Osteoblast (primary cell): ENCODE data around the gene ASB2. TPM values are rescaled to one million over a fixed set of nuclear protein-coding genes. Genes with fewer than 3 reads are reported as not detected.

Experiments
- DNase-seq: peaks from one replicate; pipeline ENCODE4 v3.0.0; 2011; ENCODE audit warnings: low spot score, mixed read lengths; ENCODE audit not compliant: insufficient read length; ENCODE audit errors: missing footprints
- H2AFZ ChIP-seq: 2 replicates; pipeline ENCODE4 v1.6.0; 2011; ENCODE audit warnings: mild to moderate bottlenecking, low read length
- H3K27ac ChIP-seq: 2 replicates; pipeline ENCODE4 v1.5.1; 2011; ENCODE audit warnings: mild to moderate bottlenecking, low read depth, low read length, moderate library complexity
- H3K27me3 ChIP-seq: 2 replicates; pipeline ENCODE4 v1.6.0; 2012; ENCODE audit warnings: mild to moderate bottlenecking, control low read depth, inconsistent platforms, low read length, moderate library complexity; ENCODE audit not compliant: insufficient read depth
- H3K36me3 ChIP-seq: 2 replicates; pipeline ENCODE4 v1.5.1; 2011; ENCODE audit warnings: mild to moderate bottlenecking, low read length, control low read depth, moderate library complexity; ENCODE audit not compliant: insufficient read depth
- H3K4me1 ChIP-seq: 2 replicates; pipeline ENCODE4 v1.5.1; 2011; ENCODE audit warnings: mild to moderate bottlenecking, low read length, control low read depth, moderate library complexity; ENCODE audit not compliant: insufficient read depth
- H3K4me2 ChIP-seq: 2 replicates; pipeline ENCODE4 v1.6.0; 2011; ENCODE audit warnings: mild to moderate bottlenecking, low read length; ENCODE audit not compliant: insufficient read depth
- H3K4me3 ChIP-seq: fragments of 200-600 bp; sonication (generic); 3 replicates; pipeline ENCODE4 v1.5.1; 2012; ENCODE audit warnings: mild to moderate bottlenecking, low read length, inconsistent platforms; ENCODE audit not compliant: insufficient read depth
- H3K79me2 ChIP-seq: 2 replicates; pipeline ENCODE4 v1.6.0; 2012; ENCODE audit warnings: mild to moderate bottlenecking, low read length, control low read depth, inconsistent platforms; ENCODE audit not compliant: insufficient read depth
- H3K9me3 ChIP-seq: 2 replicates; pipeline ENCODE4 v1.5.1; 2011; ENCODE audit warnings: low read depth, low read length, control low read depth
- H4K20me1 ChIP-seq: 2 replicates; pipeline ENCODE4 v1.6.0; 2012; ENCODE audit warnings: mild to moderate bottlenecking, low read length, control low read depth; ENCODE audit not compliant: insufficient read depth
- total RNA-seq: library from RNA; depleted of rRNA; stranded (reverse); fragments of >200 nt; gene quantifications from 2 replicates; pipeline ENCODE4 v1.2.3, GENCODE V29; 2012
- TF ChIP-seq, protein P1 (sequence below): IDR thresholded peaks from 2 replicates; pipeline ENCODE4 v1.5.1; 2011; ENCODE audit warnings: mild to moderate bottlenecking, low read depth, low read length, moderate library complexity; ENCODE audit errors: extremely low read depth

The ASB2 gene
- total RNA-seq, 1 donor = 1.1 TPM

DNA sequence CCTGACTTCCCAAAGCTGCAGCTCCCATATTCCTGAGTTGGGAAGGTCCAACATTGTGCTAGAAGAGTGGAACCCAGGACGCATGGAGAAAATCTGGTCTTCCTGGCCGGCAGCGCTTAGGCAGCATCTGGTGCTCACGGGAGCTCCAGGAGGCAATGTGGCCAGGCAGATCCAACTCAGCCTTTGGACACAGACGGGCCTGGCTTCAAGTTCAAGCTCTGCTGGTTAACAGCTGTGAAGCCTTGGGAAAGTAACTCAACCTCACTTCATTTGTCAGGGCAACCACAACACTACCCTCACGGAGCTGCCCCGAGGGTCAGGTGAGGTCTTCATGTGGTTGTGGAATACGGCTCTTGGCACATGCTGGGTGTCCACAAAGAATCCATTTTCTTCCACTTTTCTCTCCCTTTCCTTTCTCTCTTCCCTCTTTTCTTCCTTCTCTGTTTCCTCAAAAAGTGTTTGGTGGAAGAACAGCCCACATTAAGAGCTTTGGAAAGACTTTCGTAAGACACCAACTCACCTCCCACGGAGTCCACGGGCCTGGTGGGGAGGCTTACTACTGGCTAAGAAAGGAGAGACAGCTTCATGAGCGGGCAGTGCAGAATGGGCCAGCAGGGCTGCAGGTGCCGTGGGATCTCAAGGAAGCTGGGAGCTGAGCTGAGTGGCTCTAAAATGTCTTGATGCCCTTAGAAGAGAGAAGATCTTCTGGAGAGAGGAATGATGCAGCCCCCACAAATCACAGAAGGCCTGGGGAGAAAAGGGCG lies 51.6 kb downstream of the ASB2 start:
- H3K9me3 ChIP-seq = no peaks in the 10 kb centered on the region
- no peak overlapping the region for H2AFZ ChIP-seq
- TF ChIP-seq, protein P1, sequence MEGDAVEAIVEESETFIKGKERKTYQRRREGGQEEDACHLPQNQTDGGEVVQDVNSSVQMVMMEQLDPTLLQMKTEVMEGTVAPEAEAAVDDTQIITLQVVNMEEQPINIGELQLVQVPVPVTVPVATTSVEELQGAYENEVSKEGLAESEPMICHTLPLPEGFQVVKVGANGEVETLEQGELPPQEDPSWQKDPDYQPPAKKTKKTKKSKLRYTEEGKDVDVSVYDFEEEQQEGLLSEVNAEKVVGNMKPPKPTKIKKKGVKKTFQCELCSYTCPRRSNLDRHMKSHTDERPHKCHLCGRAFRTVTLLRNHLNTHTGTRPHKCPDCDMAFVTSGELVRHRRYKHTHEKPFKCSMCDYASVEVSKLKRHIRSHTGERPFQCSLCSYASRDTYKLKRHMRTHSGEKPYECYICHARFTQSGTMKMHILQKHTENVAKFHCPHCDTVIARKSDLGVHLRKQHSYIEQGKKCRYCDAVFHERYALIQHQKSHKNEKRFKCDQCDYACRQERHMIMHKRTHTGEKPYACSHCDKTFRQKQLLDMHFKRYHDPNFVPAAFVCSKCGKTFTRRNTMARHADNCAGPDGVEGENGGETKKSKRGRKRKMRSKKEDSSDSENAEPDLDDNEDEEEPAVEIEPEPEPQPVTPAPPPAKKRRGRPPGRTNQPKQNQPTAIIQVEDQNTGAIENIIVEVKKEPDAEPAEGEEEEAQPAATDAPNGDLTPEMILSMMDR = no peak
- no peak overlapping the region for H3K27ac ChIP-seq
- H3K4me1 ChIP-seq = no peaks in the 10 kb centered on the region
- H4K20me1 ChIP-seq = no peaks in the 10 kb centered on the region
- no peaks in the 10 kb centered on the region for H3K79me2 ChIP-seq
- H3K4me3 ChIP-seq = no peak overlapping the region
- H3K27me3 ChIP-seq = no peaks in the 10 kb centered on the region
- no peak overlapping the region for H3K4me2 ChIP-seq
- H3K36me3 ChIP-seq = no peaks in the 10 kb centered on the region
- no peak for DNase-seq

DNA sequence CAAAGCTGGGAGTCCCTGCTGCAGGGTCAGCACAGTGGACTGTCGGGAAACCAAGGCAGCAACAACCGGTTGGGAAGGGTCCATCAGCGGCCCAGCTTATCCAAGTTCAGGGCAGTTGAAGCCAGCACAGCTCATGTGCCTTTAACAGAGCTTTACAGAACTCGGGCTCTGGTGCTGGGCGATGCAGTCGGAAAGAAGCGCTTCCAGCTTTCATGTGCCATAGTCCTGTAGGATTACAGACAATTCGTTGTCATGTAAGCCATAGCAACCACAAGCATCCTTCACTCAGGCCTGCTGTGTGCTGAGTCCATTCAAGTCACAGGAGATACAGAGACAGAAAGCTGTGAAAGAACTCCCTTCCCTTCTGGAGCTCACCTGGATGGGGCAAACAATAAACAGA lies 52.7 kb downstream of the ASB2 start:
- Histone ChIP-seq H3K4me1 (no peaks in the 10 kb centered on the region), H3K36me3 (no peaks in the 10 kb centered on the region), H3K27ac (no peak overlapping the region), H4K20me1 (no peaks in the 10 kb centered on the region), H2AFZ (no peak overlapping the region), H3K4me3 (no peak overlapping the region), H3K27me3 (no peaks in the 10 kb centered on the region), H3K79me2 (no peaks in the 10 kb centered on the region), H3K9me3 (peaks cover 4% of the 10 kb centered on the region), H3K4me2 (no peak overlapping the region)
- TF ChIP-seq, protein P1 = no peak
- DNase-seq = no peak

DNA sequence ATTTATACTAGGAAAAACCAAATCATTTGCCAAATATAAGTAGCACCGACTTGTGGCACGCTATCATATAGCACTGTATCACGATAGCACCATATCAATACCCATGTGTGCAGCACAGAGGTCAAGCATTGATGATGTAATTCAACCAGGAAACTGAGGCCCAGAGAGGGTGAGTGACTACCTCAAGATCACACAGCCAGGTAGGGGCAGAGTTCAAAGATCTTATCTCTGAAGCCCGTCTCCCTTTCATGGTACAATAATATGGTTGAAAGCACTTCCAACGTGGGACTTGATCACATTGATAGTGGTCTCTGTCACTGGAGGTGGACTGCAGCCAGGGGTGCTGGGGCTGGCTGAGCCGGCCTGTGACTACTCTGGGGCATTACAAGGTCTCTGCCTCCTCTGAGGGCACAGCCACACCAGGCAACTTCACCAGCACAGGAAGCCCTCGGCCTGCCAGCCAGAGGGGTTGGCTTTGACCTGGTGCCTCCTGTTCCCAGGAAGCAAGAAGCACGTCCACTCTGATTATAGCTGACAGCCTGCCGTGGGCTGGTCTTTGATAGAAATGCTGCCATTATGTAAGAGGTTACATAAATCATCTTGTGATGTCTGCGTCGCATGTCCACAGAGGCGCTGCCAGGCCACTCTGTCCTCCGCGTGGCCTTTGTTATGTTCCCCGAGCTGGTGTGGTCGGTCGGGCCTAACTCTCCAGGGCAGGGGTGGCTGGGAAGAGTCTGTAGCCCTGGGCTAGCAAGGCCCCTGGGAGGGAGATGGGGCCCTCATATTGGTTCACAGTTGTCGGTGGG lies 55.2 kb downstream of the ASB2 start:
- Histone ChIP-seq H3K79me2 (no peaks in the 10 kb centered on the region), H3K9me3 (peaks cover 4% of the 10 kb centered on the region), H3K27me3 (no peaks in the 10 kb centered on the region), H3K4me1 (no peaks in the 10 kb centered on the region), H4K20me1 (no peaks in the 10 kb centered on the region), H3K27ac (no peak overlapping the region), H2AFZ (no peak overlapping the region), H3K4me3 (no peak overlapping the region), H3K4me2 (no peak overlapping the region), H3K36me3 (no peaks in the 10 kb centered on the region)
- DNase-seq = no peak
- TF ChIP-seq, protein P1 = no peak

DNA sequence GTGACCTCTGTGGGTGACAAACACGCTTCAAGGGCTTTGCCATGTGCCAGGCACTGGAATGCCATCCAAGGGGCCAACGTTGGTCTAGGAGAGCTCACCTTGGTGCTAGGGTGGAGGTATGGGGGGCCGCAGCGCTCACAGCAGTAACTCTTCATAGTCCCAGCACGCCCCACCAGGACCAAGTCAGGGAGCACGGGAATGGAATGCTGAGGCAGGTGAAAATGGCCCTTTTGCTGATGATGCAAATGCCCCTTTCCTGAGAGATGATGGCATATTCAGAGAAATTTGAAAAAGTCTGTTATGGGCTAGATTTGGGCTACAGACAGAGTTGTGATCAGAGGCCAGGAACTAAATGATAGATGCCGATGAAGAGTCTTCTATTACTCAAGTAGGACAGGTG lies 59.2 kb downstream of the ASB2 start:
- Histone ChIP-seq H3K4me1 (no peaks in the 10 kb centered on the region), H3K79me2 (no peaks in the 10 kb centered on the region), H3K4me2 (no peak overlapping the region), H4K20me1 (no peaks in the 10 kb centered on the region), H3K27me3 (no peaks in the 10 kb centered on the region), H3K9me3 (peaks cover 4% of the 10 kb centered on the region), H3K4me3 (no peak overlapping the region), H3K27ac (no peak overlapping the region), H3K36me3 (no peaks in the 10 kb centered on the region), H2AFZ (no peak overlapping the region)
- TF ChIP-seq, protein P1 = no peak
- no peak for DNase-seq
